Tibial artery (tissue), 4 donors: ENCODE results near the gene GNPDA1.

ENCODE experiments used
- DNase-seq, 2 donors: peaks; one replicate each; pipeline ENCODE4 v3.0.0-alpha.2; 2019
- H3K27ac ChIP-seq, 2 donors: fragments of 200-600 bp; sonication (generic) in 1 of 2; 1 replicate in 1 of 2; 2 replicates in 1 of 2; pipeline ENCODE4 v1.5.1; 2018 to 2019; ENCODE audit warnings: mild to moderate bottlenecking in 1 of 2
- H3K27me3 ChIP-seq, 2 donors: fragments of 200-600 bp; sonication (generic) in 1 of 2; one replicate each; pipeline versions ENCODE4 v1.5.1 to v1.6.0; 2016 to 2019
- H3K36me3 ChIP-seq, 3 donors: fragments of 200-600 bp; sonication (generic) in 2 of 3; one replicate each; pipeline ENCODE4 v1.5.1; 2016 to 2019; ENCODE audit warnings: mild to moderate bottlenecking in 2 of 3
- H3K4me1 ChIP-seq, 4 donors: fragments of 200-600 bp; sonication (generic) in 2 of 4; 1 replicate in 3 of 4; 2 replicates in 1 of 4; pipeline ENCODE4 v1.5.1; 2016 to 2019
- H3K4me3 ChIP-seq, 2 donors: fragments of 200-600 bp; sonication (generic) in 1 of 2; 1 replicate in 1 of 2; 2 replicates in 1 of 2; pipeline ENCODE4 v1.5.1; 2018 to 2019; ENCODE audit warnings: mild to moderate bottlenecking in 2 of 2
- H3K9me3 ChIP-seq, 3 donors: fragments of 200-600 bp; sonication (generic) in 1 of 3; one replicate each; pipeline ENCODE4 v1.5.1; 2016 to 2019
- intact Hi-C: fragments of 100-400 bp; cut with DNase I; formaldehyde crosslinking; loops from one replicate; pipeline ENCODE4 v1.15.0; 2023; ENCODE audit warnings: low total_unique reads
- TF ChIP-seq, protein P1 (sequence below), 2 experiments: fragments of 200-600 bp in 1 of 2; fragments of 450-650 bp in 1 of 2; IDR thresholded peaks; one replicate each; pipeline ENCODE4 v1.5.1; 2017 to 2019; ENCODE audit warnings: antibody characterized with exemption in 2 of 2, mild to moderate bottlenecking in 1 of 2, moderate library complexity in 1 of 2

The GNPDA1 gene

DNA sequence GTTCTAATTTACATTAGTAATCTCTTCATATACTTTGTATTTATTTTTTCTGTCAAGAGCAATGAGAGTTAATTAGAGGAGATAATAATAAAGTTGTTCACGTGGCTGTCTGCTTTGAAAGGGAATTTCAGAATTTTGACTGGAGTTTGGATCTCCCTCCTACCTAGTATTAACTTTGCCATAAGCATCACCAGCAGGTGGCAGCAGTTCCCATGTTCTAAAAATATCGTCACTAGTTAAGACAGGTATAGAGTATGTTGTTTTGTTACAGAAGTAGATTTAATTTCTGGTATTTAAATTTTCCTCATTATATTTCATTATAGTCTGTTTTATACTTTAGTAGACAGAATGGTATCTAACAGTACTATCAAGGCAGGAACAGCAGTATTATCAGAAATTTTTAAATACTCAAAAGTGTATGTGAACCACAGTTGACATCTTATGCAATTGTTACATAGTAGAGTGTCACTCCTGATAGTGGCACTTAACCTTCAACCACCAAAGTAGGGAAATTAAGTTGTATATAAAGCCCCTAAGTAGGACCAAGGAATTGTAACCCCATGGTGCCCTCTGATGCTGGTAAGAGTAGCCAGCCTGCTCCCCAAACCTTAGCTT lies 20.4 kb downstream of the GNPDA1 start:
- intact Hi-C loops = loop anchor here (5.0 kb wide), 1 partner anchor 150 kb away; no protein-coding TSS in a partner anchor
- TF ChIP-seq, protein P1, sequence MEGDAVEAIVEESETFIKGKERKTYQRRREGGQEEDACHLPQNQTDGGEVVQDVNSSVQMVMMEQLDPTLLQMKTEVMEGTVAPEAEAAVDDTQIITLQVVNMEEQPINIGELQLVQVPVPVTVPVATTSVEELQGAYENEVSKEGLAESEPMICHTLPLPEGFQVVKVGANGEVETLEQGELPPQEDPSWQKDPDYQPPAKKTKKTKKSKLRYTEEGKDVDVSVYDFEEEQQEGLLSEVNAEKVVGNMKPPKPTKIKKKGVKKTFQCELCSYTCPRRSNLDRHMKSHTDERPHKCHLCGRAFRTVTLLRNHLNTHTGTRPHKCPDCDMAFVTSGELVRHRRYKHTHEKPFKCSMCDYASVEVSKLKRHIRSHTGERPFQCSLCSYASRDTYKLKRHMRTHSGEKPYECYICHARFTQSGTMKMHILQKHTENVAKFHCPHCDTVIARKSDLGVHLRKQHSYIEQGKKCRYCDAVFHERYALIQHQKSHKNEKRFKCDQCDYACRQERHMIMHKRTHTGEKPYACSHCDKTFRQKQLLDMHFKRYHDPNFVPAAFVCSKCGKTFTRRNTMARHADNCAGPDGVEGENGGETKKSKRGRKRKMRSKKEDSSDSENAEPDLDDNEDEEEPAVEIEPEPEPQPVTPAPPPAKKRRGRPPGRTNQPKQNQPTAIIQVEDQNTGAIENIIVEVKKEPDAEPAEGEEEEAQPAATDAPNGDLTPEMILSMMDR (IDR thresholded peaks at IDR 0.05) = peak; percentile 80
- H3K4me3 ChIP-seq = no peak overlapping the region
- DNase-seq = peak; percentile 75 to 85
- no peaks in the 10 kb centered on the region for H3K9me3 ChIP-seq
- H3K27me3 ChIP-seq = no peaks in the 10 kb centered on the region
- no peak overlapping the region for H3K27ac ChIP-seq
- peaks cover 30 to 44% (median 31%) of the 10 kb centered on the region in 3 donors for H3K36me3 ChIP-seq
- H3K4me1 ChIP-seq = peaks cover 0 to 5% (median 0%) of the 10 kb centered on the region in 4 donors

DNA sequence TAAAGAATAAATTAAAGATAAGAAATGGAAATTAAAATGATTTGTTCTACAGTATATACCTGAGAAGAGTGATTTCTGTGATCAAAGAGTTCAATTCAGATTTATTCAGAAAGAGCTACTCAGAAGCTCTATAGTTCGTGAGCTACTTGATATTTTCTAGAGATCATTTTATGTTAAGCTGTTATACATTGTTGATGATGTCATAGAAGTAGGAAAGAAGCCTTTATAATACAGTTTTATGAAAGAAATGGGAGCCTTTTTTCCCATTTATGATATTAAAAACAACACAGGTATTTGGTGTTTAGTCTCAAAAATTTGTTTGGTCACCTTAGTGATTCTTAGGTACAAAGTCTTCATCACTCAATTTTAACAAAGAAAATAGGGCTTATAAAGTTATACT lies 23.1 kb downstream of the GNPDA1 start:
- TF ChIP-seq, protein P1 (IDR thresholded peaks at IDR 0.05) = no peak
- Histone ChIP-seq H3K4me1 (peaks cover 0 to 5% (median 0%) of the 10 kb centered on the region in 4 donors), H3K9me3 (no peaks in the 10 kb centered on the region), H3K36me3 (peaks cover 47 to 68% (median 58%) of the 10 kb centered on the region in 3 donors), H3K4me3 (no peak overlapping the region), H3K27me3 (no peaks in the 10 kb centered on the region), H3K27ac (no peak overlapping the region)
- DNase-seq = no peak
- intact Hi-C loops = loop anchor here (5.0 kb wide), 1 partner anchor 153 kb away; no protein-coding TSS in a partner anchor

DNA sequence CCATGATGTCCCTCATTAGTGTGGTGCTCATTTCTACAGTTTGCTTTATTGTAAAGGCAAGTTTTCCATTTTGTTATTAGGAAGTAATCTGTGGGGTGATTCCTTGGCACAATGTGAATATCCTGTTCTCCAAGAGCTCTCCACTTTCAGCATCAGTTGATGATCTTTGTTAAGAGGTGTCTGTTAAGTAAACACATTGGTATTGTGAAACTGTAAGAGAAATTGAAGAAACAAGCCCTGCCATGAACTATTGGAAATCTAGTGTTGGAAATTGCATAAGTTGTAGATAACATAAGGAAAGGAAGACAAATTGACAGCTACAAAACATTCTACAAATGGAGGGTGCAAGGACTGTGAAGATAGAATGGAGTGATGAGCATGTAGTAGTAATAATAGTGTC lies 26.8 kb downstream of the GNPDA1 start:
- Histone ChIP-seq H3K4me3 (no peak overlapping the region), H3K27ac (no peak overlapping the region), H3K36me3 (peaks cover 72 to 80% (median 77%) of the 10 kb centered on the region in 3 donors), H3K4me1 (no peaks in the 10 kb centered on the region), H3K27me3 (no peaks in the 10 kb centered on the region), H3K9me3 (no peaks in the 10 kb centered on the region)
- intact Hi-C loops = no loop called here
- TF ChIP-seq, protein P1 (IDR thresholded peaks at IDR 0.05) = no peak
- DNase-seq = no peak

- no peak overlapping the region for H3K27ac ChIP-seq
- H3K27me3 ChIP-seq = no peaks in the 10 kb centered on the region
- peaks cover 87 to 100% (median 90%) of the 10 kb centered on the region in 3 donors for H3K36me3 ChIP-seq
- intact Hi-C loops = no loop called here
- H3K4me3 ChIP-seq = no peak overlapping the region
- DNase-seq = no peak
- H3K9me3 ChIP-seq = no peaks in the 10 kb centered on the region
- peaks cover 0 to 2% (median 0%) of the 10 kb centered on the region in 4 donors for H3K4me1 ChIP-seq
- TF ChIP-seq, protein P1 (IDR thresholded peaks at IDR 0.05) = no peak
Measured at GRCh38 chr5:141982626-141983025, 30.2 kb downstream of the GNPDA1 start.

- peaks cover 0 to 12% (median 0%) of the 10 kb centered on the region in 4 donors for H3K4me1 ChIP-seq
- no peaks in the 10 kb centered on the region for H3K27me3 ChIP-seq
- no peak overlapping the region for H3K27ac ChIP-seq
- H3K9me3 ChIP-seq = no peaks in the 10 kb centered on the region
- DNase-seq = no peak
- intact Hi-C loops = no loop called here
- peaks cover 80 to 87% (median 81%) of the 10 kb centered on the region in 3 donors for H3K36me3 ChIP-seq
- TF ChIP-seq, protein P1 (IDR thresholded peaks at IDR 0.05) = no peak
- H3K4me3 ChIP-seq = no peak overlapping the region
Measured at GRCh38 chr5:141978389-141978788, 34.4 kb downstream of the GNPDA1 start.
